ENCODE results near the gene MPV17L2.

Gene MPV17L2

DNA sequence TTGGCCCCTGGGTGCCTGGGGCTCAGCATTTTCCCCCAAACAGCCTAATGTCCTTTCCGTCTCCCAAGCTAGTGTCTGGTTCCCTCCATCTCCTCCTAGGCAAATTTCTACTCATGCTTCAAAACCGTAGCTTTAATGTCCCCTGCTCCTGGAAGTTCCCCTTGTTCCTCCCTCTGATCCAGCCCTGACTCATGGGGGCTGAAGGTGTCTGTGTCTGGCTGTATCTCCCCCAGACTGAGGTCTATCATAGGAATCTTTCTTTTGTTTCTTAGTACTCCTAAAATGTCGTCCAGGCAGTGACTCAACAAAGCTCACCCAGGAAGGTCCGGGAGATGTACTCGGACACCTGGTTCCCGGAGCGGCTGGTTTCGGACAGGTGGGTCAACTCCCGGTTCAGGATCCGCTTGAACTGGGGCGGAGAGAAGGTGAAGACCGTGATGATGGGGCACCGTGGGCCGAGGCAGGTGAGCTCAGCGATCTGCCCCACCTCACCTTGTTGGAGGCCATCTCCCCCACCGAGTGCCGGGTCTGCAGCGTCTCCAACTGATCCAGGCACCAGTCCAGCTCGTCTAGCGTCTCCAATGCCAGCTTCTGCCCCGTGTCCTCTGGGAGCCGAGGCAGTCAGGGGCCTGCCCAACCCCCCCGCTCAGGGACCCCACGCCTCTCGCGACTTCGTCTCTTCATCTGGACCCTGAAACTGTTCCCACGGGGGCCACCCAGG is 27.1 kb downstream of the MPV17L2 start:
- DNase-seq: no peak

DNA sequence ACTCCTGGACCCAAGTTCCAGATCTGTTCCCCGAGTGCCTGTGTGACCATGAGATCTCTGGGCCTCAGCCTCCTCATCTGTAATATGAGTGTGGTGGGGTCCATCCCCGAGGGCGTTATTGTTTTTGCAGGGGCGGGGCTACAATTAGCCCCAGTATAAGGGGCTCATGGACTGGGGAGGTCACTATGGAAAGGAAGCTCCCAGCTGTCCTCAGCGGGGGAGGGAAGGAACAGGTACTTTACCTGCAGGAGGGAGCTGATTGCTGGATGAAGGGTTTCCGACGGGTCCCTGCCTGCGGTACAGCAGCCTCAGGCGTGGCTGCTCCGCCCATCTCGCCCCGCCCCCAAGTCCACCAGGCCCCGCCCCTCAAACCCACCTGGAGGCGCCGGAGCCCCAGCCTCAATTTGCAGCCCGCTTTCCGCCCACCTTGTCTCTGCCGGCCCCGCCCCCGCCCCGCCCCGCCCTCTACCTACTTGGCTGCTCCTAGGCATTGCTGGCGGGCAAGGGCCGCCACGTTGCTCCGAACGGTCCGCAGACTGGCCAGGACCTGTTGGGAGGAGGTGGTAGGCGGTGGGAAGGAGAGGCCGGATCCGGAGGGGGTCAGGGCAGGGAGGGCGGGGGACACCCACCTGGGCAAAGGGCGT is 27.7 kb downstream of the MPV17L2 start:
- no peak for DNase-seq

GRCh38 chr19:18221815-18222725 is 29.1 kb downstream of the MPV17L2 start:
- DNase-seq: no peak

DNA sequence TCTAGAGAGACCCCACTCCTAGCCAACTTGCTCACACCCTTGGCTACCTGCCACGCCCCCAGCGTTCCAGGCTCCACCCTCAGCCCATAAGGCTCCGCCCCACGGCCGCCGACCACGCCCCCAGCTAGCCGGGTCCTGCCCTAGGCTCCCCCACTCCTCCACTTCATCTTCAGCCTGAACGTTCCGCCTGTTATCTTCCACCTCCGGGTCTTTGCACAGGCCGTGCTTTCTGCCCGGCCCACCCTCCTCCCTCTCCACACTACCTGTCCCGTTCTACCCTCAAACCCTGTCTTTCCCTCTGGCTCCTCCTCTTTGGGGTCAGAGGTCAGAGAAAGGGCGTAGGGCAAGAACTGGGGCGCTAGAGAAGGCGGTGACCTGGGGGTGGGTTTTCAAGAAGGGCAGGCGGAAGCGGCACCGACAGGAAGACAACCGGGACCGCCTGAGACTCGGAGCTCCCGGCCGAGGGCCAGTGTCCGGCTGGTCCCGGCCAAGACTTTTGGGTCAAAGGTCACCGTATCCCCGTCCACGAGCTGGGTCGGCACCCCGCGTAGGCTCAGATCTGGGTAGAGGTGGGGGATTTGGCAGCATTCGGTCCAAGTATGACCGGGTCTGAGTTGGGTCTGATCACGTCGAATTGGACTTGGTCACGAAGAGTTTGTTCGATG is 31.0 kb downstream of the MPV17L2 start:
- peak; percentile 42 for DNase-seq

- DNase-seq: peak; percentile 99
These were observed 31.7 kb downstream of the MPV17L2 start for GRCh38 chr19:18224525-18225354.

- no peak for DNase-seq
These were observed 32.3 kb downstream of the MPV17L2 start for GRCh38 chr19:18225355-18225701.

- peak; percentile 44 for DNase-seq
These were observed 32.9 kb downstream of the MPV17L2 start, which contains the start of gene PDE4C for GRCh38 chr19:18225702-18226468. PDE4C (minus strand) TSS chr19:18226438; CDS start chr19:18226415, 23 bp downstream.

- DNase-seq: no peak
These were observed 34.1 kb downstream of the MPV17L2 start for GRCh38 chr19:18226956-18227780.

GRCh38 chr19:18227781-18228271 is 34.8 kb downstream of the MPV17L2 start:
- no peak for DNase-seq

- DNase-seq: no peak
These were observed 36.5 kb downstream of the MPV17L2 start for GRCh38 chr19:18229474-18229873.

- DNase-seq: no peak
These were observed 36.9 kb downstream of the MPV17L2 start for GRCh38 chr19:18229915-18230314.

DNA sequence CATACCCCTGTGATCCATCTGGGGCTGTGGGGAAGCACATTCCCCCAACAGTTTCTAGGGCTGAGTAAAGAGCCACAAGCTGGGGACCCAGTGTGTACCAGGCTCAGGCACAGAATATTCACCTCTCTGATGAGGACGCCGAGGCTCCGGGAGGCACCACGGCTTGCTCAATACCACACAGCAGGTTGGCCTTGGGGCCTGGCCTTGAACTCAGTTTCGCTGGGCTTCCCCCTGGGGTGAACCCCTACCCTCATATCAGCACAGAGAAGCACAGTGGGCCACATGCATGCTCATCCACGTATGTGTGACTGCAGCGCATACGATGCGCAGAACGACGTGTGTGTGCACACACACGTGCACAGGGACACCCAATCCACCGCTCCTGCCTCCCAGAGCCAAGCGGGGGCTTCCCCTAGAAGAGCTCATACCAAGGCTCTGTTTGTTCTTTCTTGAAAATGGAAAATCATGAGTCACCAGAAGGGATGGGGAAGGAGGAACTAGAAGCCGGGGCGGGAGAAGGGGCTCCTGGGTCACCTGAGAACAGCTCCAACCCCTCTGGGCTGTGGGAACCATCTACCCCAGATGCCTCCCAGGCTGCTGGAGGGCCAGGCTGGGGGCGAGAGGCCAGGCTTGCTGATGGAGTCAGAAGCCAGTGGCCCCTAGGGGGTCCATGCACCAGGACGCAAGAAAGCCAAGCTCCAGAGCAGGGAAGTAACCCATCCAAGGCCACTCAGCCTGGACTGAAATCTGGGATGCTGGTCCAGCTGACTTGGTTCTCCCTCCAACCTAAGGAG is 38.1 kb downstream of the MPV17L2 start:
- no peak for DNase-seq

GRCh38 chr19:18231775-18232174 is 38.8 kb downstream of the MPV17L2 start:
- DNase-seq: no peak

GRCh38 chr19:18232540-18233223 is 39.7 kb downstream of the MPV17L2 start:
- DNase-seq: peak; percentile 68

DNA sequence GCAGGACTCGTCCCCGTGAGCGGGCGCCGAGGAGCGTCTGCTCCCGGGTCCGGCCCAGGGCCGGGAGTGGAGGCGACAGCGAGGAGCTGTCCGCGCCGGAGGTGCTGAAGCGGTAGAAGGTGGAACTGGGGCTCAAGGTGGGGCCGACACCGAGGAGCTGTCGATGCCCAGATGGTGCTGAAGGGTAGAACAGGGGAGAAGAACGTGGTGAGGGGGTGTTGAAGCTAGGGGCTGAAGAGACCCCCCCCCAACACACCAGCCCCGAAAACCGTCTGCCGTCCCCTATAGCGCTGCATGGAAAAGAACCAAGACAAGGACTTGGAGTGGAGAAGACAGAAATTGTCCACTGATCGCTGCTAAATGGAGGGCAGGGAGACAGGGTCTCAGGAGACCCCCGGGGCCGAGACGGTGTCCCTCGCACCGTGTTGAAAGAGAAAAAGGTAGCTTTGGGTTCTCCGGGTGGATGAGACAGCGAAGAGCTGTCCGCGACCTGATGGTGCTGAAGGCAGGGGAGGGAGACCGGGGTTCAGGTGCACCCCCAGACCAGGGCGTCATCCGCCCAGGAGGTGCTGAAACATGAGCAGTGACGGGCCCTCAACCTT is 40.3 kb downstream of the MPV17L2 start:
- peak; percentile 82 for DNase-seq

DNA sequence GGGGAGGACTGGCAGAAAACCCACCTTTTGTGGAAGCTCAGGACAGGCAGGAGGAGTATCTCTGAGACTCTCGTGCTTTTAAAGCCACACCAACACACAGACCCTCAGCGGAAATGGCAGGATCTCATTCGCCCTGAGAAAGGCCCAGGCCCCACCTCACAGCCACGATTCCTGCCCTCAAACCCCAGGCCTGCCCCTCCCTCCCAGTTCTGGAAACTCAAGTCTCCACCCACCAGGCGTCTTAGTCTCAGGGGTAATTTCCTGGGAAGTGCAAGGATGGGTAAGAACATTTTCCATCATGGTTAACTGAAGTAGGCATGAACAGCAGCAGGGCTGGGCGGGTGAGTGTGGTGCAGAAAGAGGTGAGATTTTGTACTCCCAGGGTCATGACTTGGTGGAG is 41.2 kb downstream of the MPV17L2 start:
- DNase-seq: no peak

DNA sequence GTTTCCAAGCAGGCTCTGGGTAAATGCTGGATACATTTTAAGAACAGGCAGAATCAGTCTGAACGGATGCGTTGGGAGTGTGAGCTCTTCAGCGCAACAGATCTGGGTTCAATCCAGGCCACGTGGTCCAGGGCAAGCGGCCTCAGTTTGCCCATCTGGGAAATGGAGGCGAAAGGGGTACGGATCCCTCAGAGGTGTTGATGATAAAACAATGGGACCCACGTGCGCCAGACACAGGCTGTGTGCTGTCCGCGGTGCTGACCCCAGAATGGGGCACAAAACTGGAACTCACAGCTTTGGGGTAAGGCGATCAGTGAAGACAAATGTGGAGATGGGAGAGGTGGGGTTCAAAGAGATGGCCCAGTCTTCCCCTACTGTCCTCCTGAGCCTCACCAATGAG is 46.3 kb downstream of the MPV17L2 start:
- DNase-seq: no peak

DNA sequence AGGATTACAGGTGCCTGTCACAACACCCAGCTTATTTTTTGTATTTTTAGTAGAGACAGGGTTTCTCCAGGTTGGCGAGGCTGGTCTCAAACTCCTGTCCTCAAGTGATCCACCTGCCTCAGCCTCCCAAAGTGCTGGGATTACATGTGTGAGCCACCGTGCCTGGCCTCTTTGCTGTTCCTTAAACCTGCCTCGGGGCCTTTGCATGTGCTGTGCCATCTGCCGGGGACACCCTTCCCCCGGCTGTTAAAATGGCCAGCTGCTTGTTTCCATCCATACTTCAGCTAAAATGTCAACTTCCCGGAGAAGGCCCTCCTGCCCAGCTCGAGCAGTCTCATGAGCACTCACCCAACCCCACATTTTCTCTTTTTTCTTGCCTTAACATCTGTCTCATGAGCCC is 52.3 kb downstream of the MPV17L2 start:
- no peak for DNase-seq

Measured in eye (tissue), 1 donor.